Colon (tissue), 2 donors: ENCODE measurements around the gene OXSR1.
A peak's percentile ranks its signal among the peaks of the same experiment; 100 is the strongest.

Experiments
- FAIRE-seq: peaks from 2 replicates; lab custom pipeline; 2012; peaks lifted over from hg19 to GRCh38; lab: Jason Lieb, UNC
- donor health status: control.
- donor health status: control.

The OXSR1 gene

GRCh38 chr3:38164952-38165721, at the start of gene OXSR1:
Gene OXSR1, plus strand, starts transcription at chr3:38165537. Its CDS starts 340 bp downstream, at chr3:38165877.
- peak; percentile 62 for FAIRE-seq

DNA sequence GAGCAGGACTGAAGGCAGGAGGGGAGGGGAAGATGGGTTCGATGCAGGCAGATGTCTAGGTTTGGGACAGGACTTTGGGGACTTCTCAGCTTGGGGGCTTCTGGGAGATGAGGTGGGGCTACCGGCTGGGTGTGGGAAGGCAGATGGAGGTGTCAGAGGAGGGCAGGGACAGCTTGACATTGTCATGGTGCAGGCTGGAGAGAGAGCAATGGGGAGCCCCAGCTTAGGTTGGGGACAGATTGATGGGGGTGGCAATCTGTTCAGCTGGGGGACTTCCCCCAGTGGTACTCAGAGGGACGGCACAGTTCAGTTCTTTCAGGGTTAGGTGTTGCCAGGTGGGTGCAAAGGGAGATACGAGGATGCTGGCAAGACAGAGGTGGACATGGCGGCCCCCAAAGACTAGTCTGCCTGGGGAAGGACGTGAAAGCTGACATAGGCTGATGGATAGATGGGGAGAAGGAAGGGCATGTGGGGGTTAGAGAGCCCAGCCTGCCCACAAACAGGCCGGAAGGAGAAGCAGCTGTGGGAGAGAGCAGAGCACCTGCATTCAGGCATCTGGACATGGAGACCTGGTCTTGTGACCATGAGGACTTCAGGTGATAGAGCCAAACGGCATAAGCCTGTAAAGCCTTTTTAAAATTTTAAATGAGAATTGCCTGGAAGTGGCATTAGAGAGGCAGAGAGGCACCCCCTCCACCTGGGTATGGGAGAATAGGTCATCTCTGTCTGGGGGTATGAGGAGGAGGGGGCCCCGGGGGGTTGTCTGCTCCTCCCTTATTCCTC, 49.5 kb upstream of the OXSR1 start:
- no peak for FAIRE-seq

GRCh38 chr3:38116471-38117162, 48.7 kb upstream of the OXSR1 start:
- no peak for FAIRE-seq

- no peak for FAIRE-seq
These were observed 48.1 kb upstream of the OXSR1 start for GRCh38 chr3:38117163-38117716.

DNA sequence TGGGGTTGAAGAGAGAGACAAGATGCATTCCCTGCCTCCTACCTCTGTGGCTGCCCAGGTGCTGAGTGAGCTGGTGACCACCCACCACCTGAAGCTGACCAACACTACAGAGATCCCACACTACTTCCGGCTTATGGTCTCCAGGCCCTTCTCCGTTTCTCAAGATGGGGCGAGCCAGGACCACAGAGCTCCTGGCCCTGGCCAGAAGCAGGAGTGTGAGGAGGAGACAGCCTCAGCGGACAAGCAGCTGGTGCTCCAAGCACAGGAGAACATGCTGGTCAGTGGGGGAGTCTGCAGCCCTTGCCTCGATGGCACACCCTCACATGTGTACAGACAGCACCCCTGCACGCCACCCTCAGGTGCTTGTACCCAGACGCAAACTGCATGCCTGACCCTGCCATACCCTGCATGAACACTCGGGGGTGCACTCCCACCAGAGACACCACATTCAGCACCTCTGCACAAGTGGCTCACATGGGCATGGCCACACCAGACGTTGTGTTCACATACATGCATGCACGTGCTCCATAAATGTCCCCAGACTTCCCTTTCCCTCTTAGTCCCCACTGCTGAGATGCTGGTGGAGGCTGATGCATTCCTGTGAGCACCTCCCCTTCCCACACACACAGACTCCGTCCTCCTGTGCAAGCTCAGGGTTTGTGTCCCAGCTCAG, 47.5 kb upstream of the OXSR1 start:
- no peak for FAIRE-seq

DNA sequence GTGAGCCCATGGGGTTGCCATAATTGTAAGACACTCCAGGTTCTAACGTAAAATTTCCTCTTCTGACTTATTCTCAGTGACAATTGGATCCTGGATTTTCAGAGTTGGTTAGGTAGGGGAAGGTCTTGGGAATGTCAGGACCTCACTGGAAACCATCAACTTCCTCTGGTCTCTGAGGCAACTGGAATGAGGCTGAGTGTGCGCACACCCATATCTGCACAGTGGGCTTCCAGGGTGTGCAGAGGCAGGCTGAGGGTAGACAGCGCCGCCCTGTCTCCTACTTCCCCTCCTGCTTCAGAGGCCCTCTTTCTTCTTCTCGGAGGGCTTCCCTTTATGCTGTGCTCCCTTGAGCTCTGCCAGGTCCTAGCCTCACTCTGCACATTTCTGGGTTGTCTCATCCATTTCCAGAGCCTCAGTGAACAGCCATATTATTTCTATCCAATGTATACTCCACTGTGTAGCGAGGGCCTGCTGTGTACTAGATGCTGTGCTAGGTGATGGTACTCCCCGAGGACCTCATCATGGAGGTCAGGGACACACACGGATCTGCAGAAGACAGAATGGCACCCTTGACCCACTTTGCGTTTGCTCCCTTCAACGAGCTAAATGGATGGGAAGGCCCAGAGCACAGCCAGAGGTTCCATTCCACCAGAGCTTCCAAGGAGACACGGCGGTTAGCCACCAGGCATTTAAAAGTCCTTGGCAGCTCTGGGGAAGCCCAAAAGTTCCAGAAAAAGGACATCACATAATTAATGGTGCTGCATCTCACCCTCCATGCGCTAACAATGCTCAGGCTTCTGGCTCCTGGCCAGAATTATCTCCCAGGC, 46.7 kb upstream of the OXSR1 start:
- FAIRE-seq: no peak

- FAIRE-seq: no peak
These were observed 46.1 kb upstream of the OXSR1 start for GRCh38 chr3:38119248-38119544.

DNA sequence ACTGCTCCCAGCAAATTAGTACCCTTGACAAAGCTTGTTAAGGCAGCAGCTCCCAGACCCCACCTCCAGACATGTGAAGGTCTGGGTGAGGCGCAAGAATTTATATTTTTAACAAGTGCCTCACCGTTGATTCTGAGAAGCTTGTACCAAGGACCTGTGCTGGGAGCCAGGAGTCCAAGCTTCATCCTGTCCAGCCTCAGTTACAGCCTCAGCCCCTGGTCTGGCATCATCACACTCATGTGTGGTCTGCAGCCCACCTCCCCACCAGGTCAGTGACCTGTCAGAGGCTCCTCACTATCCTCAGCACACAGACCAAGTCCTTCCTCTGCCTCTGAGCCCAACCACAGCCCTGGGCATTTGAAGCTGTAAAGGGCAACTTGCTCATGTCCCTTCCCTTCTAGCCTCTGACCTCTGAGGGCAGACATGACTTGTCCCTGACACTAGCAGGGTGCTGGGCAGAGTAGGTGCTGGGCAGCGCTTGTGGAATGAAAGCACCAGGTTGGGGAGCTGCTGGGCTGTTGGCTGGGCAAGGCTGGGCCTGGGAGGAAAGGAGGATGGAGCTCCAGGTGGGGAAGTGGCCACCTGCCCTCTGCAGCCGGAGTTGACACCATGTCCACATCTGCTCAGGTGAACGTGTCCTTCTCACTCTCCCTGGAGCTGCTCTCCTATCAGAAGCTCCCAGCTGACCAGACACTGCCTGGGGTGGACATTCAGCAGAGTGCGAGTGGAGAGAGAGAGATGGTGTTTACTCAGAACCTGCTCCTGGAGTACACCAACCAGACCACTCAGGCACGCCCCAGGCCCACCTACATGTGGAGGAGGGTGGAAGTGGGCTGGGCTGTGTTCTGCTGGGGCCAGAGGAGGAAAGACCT, 45.3 kb upstream of the OXSR1 start:
- no peak for FAIRE-seq

GRCh38 chr3:38120693-38121450, 44.5 kb upstream of the OXSR1 start:
- no peak for FAIRE-seq

- FAIRE-seq: no peak
These were observed 43.9 kb upstream of the OXSR1 start for GRCh38 chr3:38121451-38121831.

DNA sequence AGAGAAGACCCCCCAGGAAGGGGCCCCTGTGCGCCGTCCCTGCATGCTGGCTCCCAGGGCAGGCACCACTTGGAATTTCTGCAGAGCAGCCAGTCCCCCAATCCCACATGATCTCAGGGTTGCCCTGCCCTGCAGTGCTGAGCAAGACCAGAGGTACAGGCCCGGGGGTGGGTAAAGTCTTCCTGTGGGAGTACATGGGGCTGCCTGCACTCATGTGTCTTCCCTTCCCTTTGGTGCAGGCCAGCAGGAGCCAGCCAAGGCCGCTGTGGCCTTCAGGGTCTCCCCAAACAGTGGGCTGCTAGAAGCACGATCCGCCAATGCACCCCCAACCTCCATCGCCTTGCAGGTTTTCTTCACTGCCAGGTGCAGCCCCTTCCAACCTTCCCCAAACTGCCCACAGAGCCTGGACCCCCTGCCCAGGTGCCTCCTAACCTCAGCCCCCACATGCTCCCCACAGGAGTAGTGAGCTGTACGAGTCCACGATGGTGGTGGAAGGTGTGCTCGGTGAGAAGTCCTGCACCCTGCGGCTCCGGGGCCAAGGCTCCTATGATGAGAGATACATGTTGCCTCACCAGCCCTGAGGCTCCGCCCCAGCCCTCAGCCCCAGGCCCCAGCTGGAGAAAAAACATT, 43.4 kb upstream of the OXSR1 start:
- FAIRE-seq: no peak

GRCh38 chr3:38122712-38123290, 42.5 kb upstream of the OXSR1 start:
- no peak for FAIRE-seq

DNA sequence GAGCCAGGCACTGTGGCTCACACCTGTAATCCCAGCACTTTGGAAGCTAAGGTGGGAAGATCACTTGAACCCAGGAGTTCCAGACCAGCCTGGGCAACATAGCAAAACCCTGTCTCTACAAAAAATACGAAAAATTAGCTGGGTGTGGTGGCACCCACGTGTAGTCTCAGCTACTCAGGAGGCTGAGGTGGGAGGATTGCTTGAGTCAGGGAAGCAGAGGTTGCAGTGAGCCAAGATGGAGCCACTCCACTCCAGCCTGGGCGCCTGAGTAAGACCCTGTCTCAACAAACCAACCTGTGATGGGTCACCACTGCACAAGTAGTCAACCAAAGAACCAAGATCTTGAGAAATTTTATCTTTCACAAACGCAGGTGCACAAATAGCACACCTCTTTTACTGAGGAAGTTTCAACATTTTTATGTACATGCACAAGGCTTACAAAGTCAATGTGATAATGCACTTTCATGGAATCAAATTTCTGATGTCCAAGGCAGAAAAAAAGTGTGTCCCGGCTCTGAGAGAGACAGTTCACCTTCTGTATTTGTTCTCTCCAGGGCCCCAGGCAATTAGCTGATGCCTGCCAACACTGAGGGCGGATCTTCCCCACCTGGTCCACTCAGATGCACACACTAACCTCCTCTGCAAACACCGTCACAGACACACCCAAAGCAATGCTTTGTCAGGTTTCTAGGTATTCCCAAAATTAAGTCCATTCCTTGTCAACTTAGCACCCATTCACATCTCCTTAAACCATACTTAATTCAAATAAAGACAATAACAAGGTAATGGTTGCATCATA, 40.8 kb upstream of the OXSR1 start:
- FAIRE-seq: no peak

DNA sequence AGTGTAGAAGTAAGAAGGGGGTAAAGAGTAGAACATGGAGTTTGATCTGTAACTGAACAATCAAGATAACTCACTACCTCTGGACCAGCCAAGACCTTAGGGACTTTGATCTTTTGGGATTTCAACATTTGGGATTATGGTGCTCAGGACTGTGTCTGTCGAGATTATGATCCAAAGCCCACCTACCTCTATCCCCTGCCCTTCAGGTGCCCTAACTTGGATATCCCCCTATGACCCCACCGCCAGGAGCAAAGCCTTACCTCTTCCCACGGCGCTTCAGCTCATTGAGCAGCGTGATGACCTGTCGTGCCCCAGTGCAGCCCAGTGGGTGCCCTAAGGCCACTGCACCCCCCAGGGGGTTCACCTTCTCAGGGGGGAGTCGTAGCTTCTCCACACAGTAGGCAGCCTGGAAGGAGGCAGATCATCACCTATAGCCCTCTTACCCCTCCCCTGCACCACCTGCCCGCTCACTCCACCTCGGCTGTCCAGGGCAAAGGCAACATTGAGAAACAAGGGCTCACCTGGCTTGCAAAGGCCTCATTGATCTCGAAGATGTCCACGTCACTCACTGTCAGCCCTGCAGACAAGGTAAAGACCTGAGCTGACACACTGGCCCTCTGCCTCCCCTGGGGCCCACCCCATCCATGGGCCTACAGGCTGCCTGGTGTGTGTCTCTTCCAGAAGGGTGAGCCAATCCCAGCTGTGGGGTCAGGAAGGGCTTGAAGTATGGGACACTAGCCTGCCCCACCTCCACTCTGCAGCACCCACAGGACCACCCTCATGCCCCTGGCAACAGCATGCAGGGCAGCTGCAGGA, 39.8 kb upstream of the OXSR1 start:
- FAIRE-seq: no peak

GRCh38 chr3:38126121-38126892, 39.0 kb upstream of the OXSR1 start:
- FAIRE-seq: no peak

GRCh38 chr3:38127611-38128302, 37.6 kb upstream of the OXSR1 start:
- no peak for FAIRE-seq
